ENCODE results near the gene ERBIN. TPM values are rescaled to one million over a fixed set of nuclear protein-coding genes. Genes with fewer than 3 reads are reported as not detected.

The ERBIN gene
- total and polyA plus RNA-seq, 2 of the 8 experiments (the other 6 are each of a cell fraction or from before 2014, with no cell fraction given): 7.7 to 33.2 TPM

GRCh38 chr5:65907135-65907534 is 19.2 kb upstream of the ERBIN start (continued):
- TF ChIP-seq EGR1 (IDR thresholded peaks at IDR 0.05; ENCODE audit: borderline replicate concordance, low read depth, low read length) (no peak), BRCA1 (IDR thresholded peaks at IDR 0.05; ENCODE audit: low read depth, low read length) (no peak)
